GM12874 (cell line): ENCODE measurements around the gene GRK5.

Experiments
- CTCF ChIP-seq: IDR thresholded peaks from 2 replicates; pipeline ENCODE4 v1.5.1; 2011; ENCODE audit warnings: low read depth, mild to moderate bottlenecking, control low read depth, low read length, moderate library complexity; ENCODE audit not compliant: insufficient read depth

GRK5 gene

GRCh38 chr10:119207366-119207666 lies at the start of gene GRK5:
Gene GRK5 (plus strand): TSS chr10:119207571. CDS start chr10:119207918, 347 bp downstream.
- no peak for TF ChIP-seq CTCF

- no peak for TF ChIP-seq CTCF
Measured at GRCh38 chr10:119159332-119159731, 48.0 kb upstream of the GRK5 start.

- no peak for TF ChIP-seq CTCF
Measured at GRCh38 chr10:119161680-119162451, 45.5 kb upstream of the GRK5 start.

GRCh38 chr10:119162452-119163092 lies 44.8 kb upstream of the GRK5 start:
- TF ChIP-seq CTCF, result no peak

GRCh38 chr10:119165171-119166117 lies 41.9 kb upstream of the GRK5 start, which contains the start of gene SFXN4:
Gene SFXN4 (minus strand): TSS chr10:119165714. CDS start chr10:119165647, 67 bp downstream.
- TF ChIP-seq CTCF, result no peak

GRCh38 chr10:119166118-119166500 lies 41.3 kb upstream of the GRK5 start:
- no peak for TF ChIP-seq CTCF

GRCh38 chr10:119166564-119166963 lies 40.8 kb upstream of the GRK5 start:
- TF ChIP-seq CTCF, result no peak
